ENCODE data around the gene PTPN7.
"Not testable (repeated sequence)": the region's sequence is repeated elsewhere in the genome, so short reads cannot be mapped to it uniquely, and the experiment has no call there.

PTPN7 gene

DNA sequence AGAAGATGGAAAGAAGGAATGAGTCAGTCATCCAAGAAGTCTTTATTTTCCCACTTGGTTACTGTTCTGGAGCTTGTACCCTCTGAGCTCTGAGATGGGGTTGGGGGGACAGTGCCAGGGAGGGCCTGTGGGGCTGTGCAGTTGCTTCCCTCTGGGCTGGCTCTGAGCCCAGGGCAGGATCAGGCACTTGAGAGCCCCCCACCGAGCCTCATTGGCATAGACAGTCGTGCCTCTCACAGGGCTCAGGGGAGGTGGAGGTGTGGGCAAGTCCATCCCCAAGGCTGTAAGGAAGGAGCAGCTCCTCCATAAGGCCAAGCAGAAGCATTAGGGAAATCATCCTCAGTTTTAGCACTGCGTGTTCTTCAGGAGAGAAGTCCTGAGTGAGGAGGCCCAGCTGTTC is 13.4 kb downstream of the PTPN7 start:
- TF ChIP-seq, protein P1, sequence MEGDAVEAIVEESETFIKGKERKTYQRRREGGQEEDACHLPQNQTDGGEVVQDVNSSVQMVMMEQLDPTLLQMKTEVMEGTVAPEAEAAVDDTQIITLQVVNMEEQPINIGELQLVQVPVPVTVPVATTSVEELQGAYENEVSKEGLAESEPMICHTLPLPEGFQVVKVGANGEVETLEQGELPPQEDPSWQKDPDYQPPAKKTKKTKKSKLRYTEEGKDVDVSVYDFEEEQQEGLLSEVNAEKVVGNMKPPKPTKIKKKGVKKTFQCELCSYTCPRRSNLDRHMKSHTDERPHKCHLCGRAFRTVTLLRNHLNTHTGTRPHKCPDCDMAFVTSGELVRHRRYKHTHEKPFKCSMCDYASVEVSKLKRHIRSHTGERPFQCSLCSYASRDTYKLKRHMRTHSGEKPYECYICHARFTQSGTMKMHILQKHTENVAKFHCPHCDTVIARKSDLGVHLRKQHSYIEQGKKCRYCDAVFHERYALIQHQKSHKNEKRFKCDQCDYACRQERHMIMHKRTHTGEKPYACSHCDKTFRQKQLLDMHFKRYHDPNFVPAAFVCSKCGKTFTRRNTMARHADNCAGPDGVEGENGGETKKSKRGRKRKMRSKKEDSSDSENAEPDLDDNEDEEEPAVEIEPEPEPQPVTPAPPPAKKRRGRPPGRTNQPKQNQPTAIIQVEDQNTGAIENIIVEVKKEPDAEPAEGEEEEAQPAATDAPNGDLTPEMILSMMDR (conservative IDR thresholded peaks at IDR 0.05; ENCODE audit: low read depth, low read length) = no peak
- no peak overlapping the region for H3K4me3 ChIP-seq (ENCODE audit: low read length)
- DNase-seq (ENCODE audit: low read depth) = no peak

DNA sequence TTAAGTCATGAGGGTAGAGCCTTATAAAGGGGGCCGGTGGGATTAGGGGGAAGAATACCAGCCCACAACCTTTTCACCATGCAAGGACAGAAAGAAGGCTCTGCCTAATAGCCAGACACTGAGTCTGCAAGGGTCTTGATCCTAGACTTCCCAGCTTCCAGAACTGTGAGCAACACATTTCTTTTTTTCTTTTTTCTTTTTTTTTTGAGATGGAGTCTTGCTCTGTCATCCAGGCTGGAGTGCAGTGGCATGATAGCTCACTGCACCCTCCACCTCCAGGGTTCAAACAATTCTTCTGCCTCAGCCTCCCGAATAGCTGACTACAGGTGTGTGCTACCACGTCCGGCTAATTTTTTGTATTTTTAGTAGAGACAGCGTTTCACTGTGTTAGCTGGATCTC is 14.1 kb downstream of the PTPN7 start:
- DNase-seq (ENCODE audit: low read depth) = no peak
- H3K4me3 ChIP-seq (ENCODE audit: low read length) = no peak overlapping the region
- TF ChIP-seq, protein P1 (conservative IDR thresholded peaks at IDR 0.05; ENCODE audit: low read depth, low read length) = no peak

DNA sequence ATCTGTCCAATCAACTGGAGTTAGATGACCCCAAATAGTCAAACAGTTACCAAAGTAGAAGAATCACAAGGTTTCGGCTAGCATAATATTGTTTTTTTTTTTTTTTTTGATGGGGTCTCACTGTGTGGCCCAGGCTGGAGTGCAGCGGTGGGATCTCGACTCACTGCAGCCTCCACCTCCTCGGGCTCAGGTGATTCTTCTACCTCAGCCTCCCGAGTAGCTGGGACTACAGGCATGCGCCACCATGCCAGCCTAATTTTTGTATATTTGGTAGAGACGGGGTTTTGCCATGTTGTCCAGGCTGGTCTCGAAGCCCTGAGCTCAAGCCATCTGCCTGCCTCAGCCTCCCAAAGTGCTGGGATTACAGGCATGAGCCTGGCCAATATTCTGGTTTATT is 14.7 kb downstream of the PTPN7 start:
- H3K4me3 ChIP-seq (ENCODE audit: low read length) = not testable (repeated sequence)

DNA sequence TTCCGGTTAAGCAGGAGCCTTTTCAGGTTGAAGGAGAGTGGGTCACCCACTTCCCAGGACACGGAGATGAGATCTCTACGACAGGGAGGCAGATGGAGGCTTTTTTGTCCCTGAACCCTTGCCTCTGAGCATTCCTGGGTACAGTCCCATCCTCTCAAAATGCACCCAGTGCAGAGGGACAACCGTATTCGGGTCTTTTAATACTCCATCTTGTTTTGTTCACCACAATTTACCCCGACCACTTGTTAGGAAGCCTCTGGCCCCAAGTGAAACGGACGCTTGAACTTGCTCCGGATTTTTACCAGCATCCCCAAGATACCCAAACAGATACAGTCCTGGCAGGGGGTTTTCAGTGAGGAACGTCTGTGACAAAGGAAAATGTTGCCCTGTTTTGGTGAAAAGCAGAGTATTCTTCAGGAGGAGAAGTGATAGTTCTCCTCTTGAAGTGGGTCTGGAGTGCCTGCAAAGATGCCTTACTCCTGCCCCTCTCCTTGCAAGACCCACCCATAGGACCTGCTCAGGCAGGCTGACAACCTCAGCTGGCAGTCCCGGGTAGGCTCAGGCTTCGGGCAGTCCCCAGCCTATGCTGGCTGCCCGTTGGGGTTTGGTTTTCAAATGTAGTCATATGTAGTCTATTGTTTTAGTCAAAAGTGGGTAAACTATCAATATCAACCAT is 15.2 kb downstream of the PTPN7 start:
- DNase-seq (ENCODE audit: low read depth) = no peak
- TF ChIP-seq, protein P1 (conservative IDR thresholded peaks at IDR 0.05; ENCODE audit: low read depth, low read length) = no peak
- peak overlapping the region; percentile 72 for H3K4me3 ChIP-seq (ENCODE audit: low read length)

More for the DNA sequence above, 14.7 kb downstream of the PTPN7 start:
- not testable (repeated sequence) for DNase-seq (ENCODE audit: low read depth)

DNA sequence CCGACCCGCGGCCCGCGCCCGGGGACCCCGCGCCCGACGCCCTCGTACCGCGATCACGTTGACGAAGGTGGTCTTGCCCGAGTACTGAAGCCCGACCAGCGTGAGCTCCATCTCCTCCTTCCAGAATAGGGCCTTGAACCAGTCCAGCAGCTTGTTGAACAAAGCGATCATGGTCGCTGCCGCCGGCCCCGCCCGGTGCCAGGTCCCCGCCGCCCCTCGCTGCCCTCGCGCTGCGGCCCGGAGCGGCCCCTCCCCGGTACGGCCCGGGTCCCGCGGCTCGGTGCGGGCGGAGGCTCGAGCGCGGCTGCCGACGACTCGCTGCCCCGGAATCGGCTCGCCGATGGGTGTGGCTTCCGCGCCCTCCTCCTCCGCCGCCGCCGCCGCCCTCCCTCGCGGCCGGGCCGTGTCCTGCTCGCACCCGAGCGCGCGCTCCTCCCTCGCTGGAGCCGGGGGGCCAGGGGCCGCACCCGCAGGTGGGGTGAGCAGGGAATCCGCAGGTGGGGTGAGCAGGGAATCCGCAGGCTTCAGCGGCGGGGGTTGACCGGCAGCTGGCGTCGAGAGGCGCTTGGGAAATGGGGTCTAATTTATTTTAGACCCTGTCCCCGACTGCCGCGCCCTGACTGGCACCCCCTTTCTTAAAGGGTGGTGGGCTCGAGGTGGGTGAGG is 15.9 kb downstream of the PTPN7 start, which contains the start of gene ARL8A:
TSS of gene ARL8A (minus strand) at position 336 of the 666 bp plus-strand sequence. CDS start at position 171, 165 bp downstream.
- DNase-seq (ENCODE audit: low read depth) = no peak
- TF ChIP-seq, protein P1 (conservative IDR thresholded peaks at IDR 0.05; ENCODE audit: low read depth, low read length) = no peak
- peak within 1 kb of the TSS; percentile 90 for H3K4me3 ChIP-seq (ENCODE audit: low read length)

DNA sequence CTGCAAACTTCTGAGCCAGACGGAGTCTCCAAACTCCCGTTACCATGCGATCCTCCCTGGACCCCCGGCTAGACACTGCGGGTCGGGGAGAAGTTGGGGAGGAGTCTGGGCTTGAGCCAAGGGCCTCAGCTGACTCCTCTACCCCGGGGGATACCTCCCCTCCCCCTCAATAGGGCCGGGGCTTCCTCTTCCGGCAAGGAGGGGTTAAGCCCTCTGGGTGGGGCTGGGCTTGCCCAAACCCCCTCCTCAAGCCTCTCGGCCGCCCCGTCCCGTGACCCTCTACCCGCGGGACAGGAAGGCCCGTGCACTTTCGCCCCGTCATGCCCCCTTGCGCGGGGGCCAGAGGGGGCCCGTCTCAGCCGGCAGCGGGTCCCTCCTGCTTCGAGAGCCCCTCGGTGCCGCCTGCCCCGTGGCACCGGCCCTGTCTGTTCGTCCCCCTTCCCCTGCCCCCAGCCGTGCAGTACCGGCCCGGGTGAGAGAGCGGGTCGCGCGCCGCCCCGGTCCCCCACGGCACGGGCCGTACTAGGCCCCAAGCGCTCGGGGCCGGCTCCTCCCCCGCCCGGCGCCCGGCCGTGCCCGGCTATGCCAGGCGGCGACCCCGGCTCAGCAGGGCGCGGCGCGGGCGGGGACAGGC is 16.5 kb downstream of the PTPN7 start:
- TF ChIP-seq, protein P1 (conservative IDR thresholded peaks at IDR 0.05; ENCODE audit: low read depth, low read length) = no peak
- H3K4me3 ChIP-seq (ENCODE audit: low read length) = peak overlapping the region; percentile 90
- no peak for DNase-seq (ENCODE audit: low read depth)

DNA sequence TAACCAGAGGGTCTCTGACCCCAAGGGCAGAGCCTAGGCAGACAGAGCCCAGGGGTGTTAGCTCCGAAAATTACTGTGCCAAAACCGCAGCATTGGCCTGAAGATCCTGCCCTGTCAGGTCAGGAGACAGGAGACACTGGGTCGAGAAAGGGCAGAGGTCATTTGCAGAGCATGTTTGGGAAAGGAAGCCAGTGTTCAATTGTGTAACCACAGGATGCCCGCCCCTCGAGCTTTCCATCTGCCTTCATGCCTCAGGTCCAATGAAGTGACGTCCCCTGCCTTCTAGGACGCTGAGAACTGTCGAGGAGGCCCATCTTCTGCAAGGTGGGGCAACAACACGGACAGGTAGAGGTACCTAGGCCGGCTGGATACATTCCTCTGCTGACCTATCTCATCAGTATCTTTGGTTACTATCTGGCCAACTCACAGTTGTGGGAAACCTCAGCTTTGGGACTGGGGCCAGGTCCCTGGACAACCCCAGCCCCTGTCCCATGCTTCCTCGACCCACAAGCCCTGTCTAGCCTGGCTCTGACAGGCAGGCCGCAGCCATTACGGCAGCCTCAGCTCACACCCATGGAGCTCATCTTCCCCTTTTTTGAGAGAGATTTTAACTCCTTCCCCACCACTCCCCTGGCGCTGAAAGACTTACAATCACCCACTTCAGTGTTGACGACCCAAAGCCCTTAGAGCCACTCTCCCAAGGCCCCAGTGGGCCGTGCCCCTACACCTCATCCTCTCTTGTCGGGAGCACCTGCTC is 17.2 kb downstream of the PTPN7 start:
- TF ChIP-seq, protein P1 (conservative IDR thresholded peaks at IDR 0.05; ENCODE audit: low read depth, low read length) = no peak
- H3K4me3 ChIP-seq (ENCODE audit: low read length) = peak overlapping the region; percentile 90
- DNase-seq (ENCODE audit: low read depth) = no peak

DNA sequence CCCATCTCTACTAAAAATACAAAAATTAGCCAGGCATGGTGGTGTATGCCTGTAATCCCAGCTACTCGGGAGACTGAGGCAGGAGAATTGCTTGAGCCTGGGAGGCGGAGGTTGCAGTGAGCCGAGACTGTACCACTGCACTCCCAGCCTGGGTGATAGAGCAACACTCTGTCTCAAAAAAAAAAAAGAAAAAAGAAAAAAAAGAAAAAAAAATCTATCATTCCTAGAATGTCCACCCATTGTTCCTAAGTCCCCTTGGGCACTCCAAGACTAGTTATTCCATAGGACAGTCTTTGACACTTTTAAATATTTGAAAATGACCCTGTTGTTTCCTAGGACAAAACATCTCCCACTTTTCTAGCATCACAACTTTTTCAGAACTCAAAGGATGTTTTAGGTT is 18.9 kb downstream of the PTPN7 start:
- H3K4me3 ChIP-seq (ENCODE audit: low read length); DNase-seq (ENCODE audit: low read depth): not testable (repeated sequence)

Data from retinal pigment epithelial cell (primary cell).